Left ventricle myocardium inferior (tissue), 1 donor: ENCODE data around the gene ARHGEF16. TPM values are rescaled to one million over a fixed set of nuclear protein-coding genes. Genes with fewer than 3 reads are reported as not detected.

Experiments used
- DNase-seq: peaks from one replicate; pipeline ENCODE4 v3.0.0-alpha.2; 2020
- H3K27ac ChIP-seq: fragments of 200-600 bp; replicated peaks from 2 replicates; pipeline ENCODE4 v1.8.0; 2021
- H3K27me3 ChIP-seq: fragments of 200-600 bp; 2 replicates; pipeline ENCODE4 v1.8.0; 2021; ENCODE audit warnings: low read depth
- H3K36me3 ChIP-seq: fragments of 200-600 bp; 2 replicates; pipeline ENCODE4 v1.8.0; 2021
- H3K4me1 ChIP-seq: fragments of 200-600 bp; 2 replicates; pipeline ENCODE4 v1.8.0; 2021
- H3K4me3 ChIP-seq: fragments of 200-600 bp; 2 replicates; pipeline ENCODE4 v1.8.0; 2021; ENCODE audit warnings: mild to moderate bottlenecking, moderate library complexity
- H3K9me3 ChIP-seq: fragments of 200-600 bp; replicated peaks from 2 replicates; pipeline ENCODE4 v1.8.0; 2021
- intact Hi-C: fragments of 100-400 bp; cut with micrococcal nuclease; formaldehyde crosslinking; loops from one replicate; pipeline ENCODE4 v1.11.0; 2022
- total RNA-seq: library from RNA; stranded (reverse); fragmentation: NEBNext Ultra II Directional; extraction: Animal tissue kit (Norgen Biotek cat#: 25700); gene quantifications from one replicate; pipeline ENCODE4 v1.2.1, GENCODE V29; 2021
- TF ChIP-seq, protein P1 (sequence below): fragments of 200-600 bp; IDR thresholded peaks from 2 replicates; pipeline ENCODE4 v1.8.0; 2021; ENCODE audit warnings: antibody characterized with exemption, mild to moderate bottlenecking, borderline replicate concordance
- donor health status: DM: no; HTN: yes; CAD: no; lungs with severe emphysema.

ARHGEF16 gene
- total RNA-seq, 1 donor from 2014 or later: 0.52 TPM

DNA sequence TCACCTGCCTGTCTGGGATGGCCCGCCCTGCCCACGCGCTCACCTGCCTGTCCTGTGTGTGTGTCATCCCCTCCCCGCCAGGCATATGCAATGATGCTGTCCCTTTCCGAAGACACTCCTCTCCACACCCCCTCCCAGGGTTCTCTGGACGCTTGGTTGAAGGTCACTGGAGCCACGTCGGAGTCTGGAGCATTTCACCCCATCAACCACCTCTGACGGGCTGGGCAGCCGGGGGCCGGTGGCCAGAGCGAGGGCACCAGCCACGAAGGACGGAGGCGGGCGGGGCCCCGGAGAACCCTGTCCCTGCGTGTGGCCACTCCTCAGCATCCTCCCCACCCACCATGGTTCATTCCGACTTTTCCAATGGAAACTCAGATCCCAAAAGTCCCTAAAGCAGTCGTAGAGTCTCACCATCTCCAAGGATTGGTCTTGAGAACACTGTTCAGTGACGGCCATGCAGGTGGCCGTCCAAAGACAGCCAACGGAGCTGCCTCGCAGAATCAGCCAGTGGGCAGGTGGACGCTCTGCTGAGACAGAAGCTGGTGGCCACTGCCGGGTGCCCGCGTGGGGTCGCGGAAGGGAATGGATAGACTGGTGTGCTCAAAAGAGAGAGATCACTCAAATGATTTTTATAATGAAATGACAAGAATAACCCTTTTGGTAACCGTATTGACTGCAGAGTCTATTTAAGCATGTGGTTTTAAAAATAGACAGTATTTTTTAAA lies 20.7 kb upstream of the ARHGEF16 start:
- Histone ChIP-seq H3K4me1 (no peaks in the 10 kb centered on the region), H3K4me3 (no peak overlapping the region), H3K9me3 (no peaks in the 10 kb centered on the region), H3K27me3 (peaks cover 31% of the 10 kb centered on the region), H3K36me3 (peaks cover 6% of the 10 kb centered on the region), H3K27ac (no peak overlapping the region)
- DNase-seq: no peak
- TF ChIP-seq, protein P1, sequence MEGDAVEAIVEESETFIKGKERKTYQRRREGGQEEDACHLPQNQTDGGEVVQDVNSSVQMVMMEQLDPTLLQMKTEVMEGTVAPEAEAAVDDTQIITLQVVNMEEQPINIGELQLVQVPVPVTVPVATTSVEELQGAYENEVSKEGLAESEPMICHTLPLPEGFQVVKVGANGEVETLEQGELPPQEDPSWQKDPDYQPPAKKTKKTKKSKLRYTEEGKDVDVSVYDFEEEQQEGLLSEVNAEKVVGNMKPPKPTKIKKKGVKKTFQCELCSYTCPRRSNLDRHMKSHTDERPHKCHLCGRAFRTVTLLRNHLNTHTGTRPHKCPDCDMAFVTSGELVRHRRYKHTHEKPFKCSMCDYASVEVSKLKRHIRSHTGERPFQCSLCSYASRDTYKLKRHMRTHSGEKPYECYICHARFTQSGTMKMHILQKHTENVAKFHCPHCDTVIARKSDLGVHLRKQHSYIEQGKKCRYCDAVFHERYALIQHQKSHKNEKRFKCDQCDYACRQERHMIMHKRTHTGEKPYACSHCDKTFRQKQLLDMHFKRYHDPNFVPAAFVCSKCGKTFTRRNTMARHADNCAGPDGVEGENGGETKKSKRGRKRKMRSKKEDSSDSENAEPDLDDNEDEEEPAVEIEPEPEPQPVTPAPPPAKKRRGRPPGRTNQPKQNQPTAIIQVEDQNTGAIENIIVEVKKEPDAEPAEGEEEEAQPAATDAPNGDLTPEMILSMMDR: no peak
- intact Hi-C loops: no loop called here

DNA sequence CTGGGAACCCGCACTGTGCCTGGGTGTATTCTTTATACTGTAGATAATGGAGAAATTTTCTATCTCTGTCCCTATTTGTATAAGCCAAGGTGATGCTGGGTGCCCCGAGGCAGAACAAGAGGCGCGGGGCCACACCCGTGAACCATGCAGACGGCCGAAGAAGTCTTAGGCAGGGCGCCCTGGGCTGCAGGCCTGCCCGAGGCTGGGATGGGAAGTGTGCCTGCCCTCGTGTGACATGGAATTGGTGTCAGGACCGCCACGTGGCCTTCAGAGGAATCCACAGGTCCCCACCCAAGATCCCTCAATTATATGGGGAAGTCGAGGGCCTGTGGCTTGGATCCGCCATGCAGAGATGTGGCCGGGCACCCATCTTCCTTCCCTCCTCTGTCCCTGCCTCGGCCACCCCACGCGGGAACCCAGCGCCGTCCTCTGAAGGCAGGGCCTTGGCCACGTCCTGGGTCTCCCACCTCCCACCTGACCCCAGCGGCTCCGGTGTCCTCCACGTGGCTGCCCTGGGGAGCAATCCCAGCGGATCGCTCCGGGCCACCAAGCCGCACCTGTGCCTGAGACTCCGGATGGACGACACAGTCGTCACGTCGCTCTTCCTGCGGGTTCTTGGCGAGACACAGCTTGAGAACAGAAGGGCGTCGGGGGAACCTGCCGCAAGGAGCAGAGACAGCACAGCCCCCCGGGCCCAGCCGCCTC lies 19.9 kb upstream of the ARHGEF16 start:
- Histone ChIP-seq H3K27ac (no peak overlapping the region), H3K9me3 (no peaks in the 10 kb centered on the region), H3K4me3 (no peak overlapping the region), H3K27me3 (peaks cover 39% of the 10 kb centered on the region), H3K4me1 (no peaks in the 10 kb centered on the region), H3K36me3 (peaks cover 6% of the 10 kb centered on the region)
- DNase-seq: no peak
- intact Hi-C loops: no loop called here
- TF ChIP-seq, protein P1: no peak

DNA sequence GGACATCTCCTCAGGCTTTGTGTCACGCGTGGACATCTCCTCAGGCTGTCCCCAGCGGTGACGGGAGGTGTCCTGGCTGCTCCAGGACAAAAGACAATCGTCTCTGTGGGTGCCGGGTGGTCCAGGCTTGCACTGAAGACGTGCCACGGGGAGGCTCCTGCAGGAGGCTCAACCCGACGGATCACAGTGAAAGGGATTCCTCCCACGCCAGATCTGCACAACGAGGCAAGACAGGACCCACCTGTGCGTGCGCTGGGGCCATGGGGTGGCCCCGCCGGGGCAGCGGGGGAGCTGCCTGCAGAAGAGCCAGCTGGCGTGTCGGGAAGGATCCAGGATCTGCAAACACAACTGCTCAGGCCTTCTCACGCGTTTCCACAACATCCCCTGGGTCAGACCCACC lies 18.8 kb upstream of the ARHGEF16 start:
- H3K36me3 ChIP-seq: peaks cover 6% of the 10 kb centered on the region
- no peak overlapping the region for H3K27ac ChIP-seq
- TF ChIP-seq, protein P1: no peak
- no peaks in the 10 kb centered on the region for H3K4me1 ChIP-seq
- no peaks in the 10 kb centered on the region for H3K9me3 ChIP-seq
- DNase-seq: no peak
- intact Hi-C loops: no loop called here
- H3K27me3 ChIP-seq: peaks cover 50% of the 10 kb centered on the region
- H3K4me3 ChIP-seq: no peak overlapping the region

DNA sequence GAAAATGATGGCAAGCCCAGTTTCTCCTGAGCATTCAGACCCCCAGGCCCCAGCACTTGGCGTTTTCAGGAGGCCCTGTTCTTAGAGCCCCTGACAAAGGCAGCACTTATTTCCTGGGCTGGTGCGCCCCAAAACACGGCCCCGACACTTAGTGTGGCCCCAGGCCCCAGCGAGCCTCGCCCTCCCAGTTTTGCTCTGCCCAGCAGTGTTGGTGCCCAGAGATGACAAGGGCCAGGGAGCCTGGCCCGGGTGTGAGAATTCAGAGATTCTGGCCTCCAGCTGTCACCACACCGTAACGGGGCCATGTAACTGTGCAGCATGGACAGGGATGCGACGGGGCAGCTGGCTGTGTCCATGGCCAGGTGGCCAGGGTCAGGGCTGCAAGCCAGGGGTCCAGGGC lies 18.0 kb upstream of the ARHGEF16 start:
- Histone ChIP-seq H3K36me3 (peaks cover 6% of the 10 kb centered on the region), H3K4me3 (no peak overlapping the region), H3K9me3 (no peaks in the 10 kb centered on the region), H3K27me3 (peaks cover 58% of the 10 kb centered on the region), H3K4me1 (no peaks in the 10 kb centered on the region), H3K27ac (no peak overlapping the region)
- TF ChIP-seq, protein P1: no peak
- DNase-seq: no peak
- intact Hi-C loops: no loop called here

DNA sequence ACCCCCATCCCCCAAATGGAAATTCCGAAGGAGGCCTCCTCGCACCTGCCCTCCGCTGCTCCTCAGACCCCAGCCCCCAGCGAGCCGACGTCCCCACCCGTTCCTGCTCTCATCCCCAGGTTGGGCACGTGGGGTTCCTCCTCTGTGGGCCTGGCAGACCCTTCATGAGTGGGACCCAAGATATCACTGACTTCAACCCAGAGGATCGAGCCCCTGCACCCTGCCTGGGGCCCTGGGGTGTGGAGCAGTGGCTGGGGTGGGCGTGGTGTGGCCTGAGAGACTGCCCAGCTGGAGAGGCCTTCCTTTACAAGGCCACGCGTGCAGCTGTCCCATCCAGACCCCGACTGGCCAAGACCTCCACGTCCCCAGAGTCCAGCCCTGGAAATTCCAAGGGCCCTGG lies 17.6 kb upstream of the ARHGEF16 start:
- H3K27ac ChIP-seq: no peak overlapping the region
- TF ChIP-seq, protein P1: no peak
- no peaks in the 10 kb centered on the region for H3K4me1 ChIP-seq
- no peaks in the 10 kb centered on the region for H3K9me3 ChIP-seq
- peaks cover 2% of the 10 kb centered on the region for H3K36me3 ChIP-seq
- no peak for DNase-seq
- H3K27me3 ChIP-seq: peaks cover 59% of the 10 kb centered on the region
- no peak overlapping the region for H3K4me3 ChIP-seq
- intact Hi-C loops: no loop called here
